ENCODE data around the gene DKK2. TPM values are rescaled to one million over a fixed set of nuclear protein-coding genes. Genes with fewer than 3 reads are reported as not detected.

The DKK2 gene
- polyA plus RNA-seq, 1 of the 3 experiments (the other 2 are of a cell fraction) = 53.1 TPM

DNA sequence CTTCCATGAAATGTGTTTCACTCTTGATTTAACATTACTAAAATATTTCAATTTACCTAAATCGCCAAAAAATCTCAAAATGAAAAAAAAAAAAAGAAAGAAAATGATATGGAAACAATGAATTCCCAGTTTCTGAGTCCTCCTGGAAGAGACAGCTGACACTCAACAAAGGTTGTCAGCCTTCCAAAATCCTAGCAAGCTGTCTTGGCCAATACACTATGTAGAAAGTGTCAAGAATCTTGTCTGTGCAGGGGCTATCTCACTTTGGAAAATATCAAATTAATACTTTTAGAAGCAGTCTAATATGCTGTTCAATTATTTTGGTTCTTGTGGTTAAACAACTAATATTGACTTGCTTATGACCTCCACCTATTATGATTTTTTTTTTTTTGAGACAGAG is 8.7 kb downstream of the DKK2 start (continued):
- TF ChIP-seq EP300 (IDR thresholded peaks at IDR 0.05; ENCODE audit: borderline replicate concordance in 1 of 2, low read depth in 1 of 2, low read length in 1 of 2) (no peak), NFIC (IDR thresholded peaks at IDR 0.05; ENCODE audit: borderline replicate concordance) (no peak), RXRA (IDR thresholded peaks at IDR 0.05; ENCODE audit: borderline replicate concordance, low read depth) (no peak), MXI1 (IDR thresholded peaks at IDR 0.05; ENCODE audit: low read depth, low read length) (no peak)

DNA sequence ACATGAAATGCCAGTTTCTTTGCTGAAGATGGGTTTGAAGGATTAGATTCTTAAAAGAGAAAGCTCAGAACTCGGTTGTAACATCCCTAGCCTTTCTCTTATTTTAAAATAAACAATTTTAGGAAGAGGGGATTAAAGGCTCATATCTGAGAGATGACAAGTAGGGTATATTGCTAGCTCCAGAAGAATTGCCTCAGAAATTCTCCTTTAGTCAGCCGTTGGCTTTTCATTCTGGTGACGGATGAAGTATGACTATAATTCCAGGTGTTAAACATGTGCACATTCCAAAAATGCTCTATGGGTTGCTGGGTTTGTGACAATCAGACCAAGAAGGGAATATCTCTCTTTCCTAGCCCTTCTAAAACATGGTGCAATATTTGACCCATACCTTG is 17.8 kb downstream of the DKK2 start:
- Histone ChIP-seq H2AFZ (ENCODE audit: low read depth) (no peak overlapping the region), H3K27me3 (ENCODE audit: insufficient read depth) (no peaks in the 10 kb centered on the region), H3K36me3 (replicated peaks in 1 of 2; ENCODE audit: control insufficient read depth in 1 of 2, insufficient read depth in 2 of 2, low read length in 1 of 2) (peaks cover 0 to 5% of the 10 kb centered on the region in 2 experiments), H3K27ac (ENCODE audit: low read depth in 2 of 2, low read length in 1 of 2) (no peak overlapping the region), H3K9ac (no peak overlapping the region), H3K4me3 (ENCODE audit: low read depth in 2 of 2, low read length in 1 of 2) (no peak overlapping the region), H3K79me2 (ENCODE audit: insufficient read depth) (no peaks in the 10 kb centered on the region), H3K4me2 (no peak overlapping the region), H4K20me1 (ENCODE audit: insufficient read depth) (no peaks in the 10 kb centered on the region), H3K9me3 (no peaks in the 10 kb centered on the region), H3F3A (replicated peaks; ENCODE audit: insufficient read depth) (no peaks in the 10 kb centered on the region), H3K9me2 (no peaks in the 10 kb centered on the region), H3K4me1 (ENCODE audit: control insufficient read depth in 1 of 2, insufficient read depth in 2 of 2, low read depth in 1 of 2, low read length in 1 of 2) (no peaks in the 10 kb centered on the region; a peak in 1 of 4 replicates)
- CTCF ChIA-PET = interaction anchor here (4.5 kb wide), 1 partner anchor 15 kb away, joined by 22 read pairs; no protein-coding TSS in a partner anchor
- WGBS (ENCODE audit: low lambda C conversion rate) = 78% methylated on average over 3 of the region's 3 CpGs
- no peak for DNase-seq
- POLR2A ChIA-PET = interaction anchor here (0.8 kb wide), 1 partner anchor 11 kb away, joined by 3 read pairs; no protein-coding TSS in a partner anchor
- TF ChIP-seq, protein P1, sequence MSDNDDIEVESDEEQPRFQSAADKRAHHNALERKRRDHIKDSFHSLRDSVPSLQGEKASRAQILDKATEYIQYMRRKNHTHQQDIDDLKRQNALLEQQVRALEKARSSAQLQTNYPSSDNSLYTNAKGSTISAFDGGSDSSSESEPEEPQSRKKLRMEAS (IDR thresholded peaks at IDR 0.05; ENCODE audit: low read depth) = no peak
- TF ChIP-seq TCF12 (IDR thresholded peaks at IDR 0.05) (no peak), SIN3A (IDR thresholded peaks at IDR 0.05; ENCODE audit: borderline replicate concordance, low read depth, low read length) (no peak), ELF1 (IDR thresholded peaks at IDR 0.05) (no peak), RAD21 (IDR thresholded peaks at IDR 0.05; ENCODE audit: low read length) (no peak), EP300 (IDR thresholded peaks at IDR 0.05; ENCODE audit: borderline replicate concordance in 1 of 2, low read depth in 1 of 2, low read length in 1 of 2) (no peak), GATA2 (CRISPR knock-in tag; IDR thresholded peaks at IDR 0.05) (no peak), MEF2A (IDR thresholded peaks at IDR 0.05; ENCODE audit: borderline replicate concordance, low read depth) (no peak), FOSL2 (IDR thresholded peaks at IDR 0.05; ENCODE audit: borderline replicate concordance, low read depth) (no peak), GABPA (IDR thresholded peaks at IDR 0.05; ENCODE audit: low read depth) (no peak), POLR2AphosphoS5 (IDR thresholded peaks at IDR 0.05; ENCODE audit: low read depth, low read length) (no peak), NFIC (IDR thresholded peaks at IDR 0.05; ENCODE audit: borderline replicate concordance) (no peak), TAF1 (IDR thresholded peaks at IDR 0.05; ENCODE audit: borderline replicate concordance, low read depth, low read length) (no peak)
- TF ChIP-seq, protein P2, sequence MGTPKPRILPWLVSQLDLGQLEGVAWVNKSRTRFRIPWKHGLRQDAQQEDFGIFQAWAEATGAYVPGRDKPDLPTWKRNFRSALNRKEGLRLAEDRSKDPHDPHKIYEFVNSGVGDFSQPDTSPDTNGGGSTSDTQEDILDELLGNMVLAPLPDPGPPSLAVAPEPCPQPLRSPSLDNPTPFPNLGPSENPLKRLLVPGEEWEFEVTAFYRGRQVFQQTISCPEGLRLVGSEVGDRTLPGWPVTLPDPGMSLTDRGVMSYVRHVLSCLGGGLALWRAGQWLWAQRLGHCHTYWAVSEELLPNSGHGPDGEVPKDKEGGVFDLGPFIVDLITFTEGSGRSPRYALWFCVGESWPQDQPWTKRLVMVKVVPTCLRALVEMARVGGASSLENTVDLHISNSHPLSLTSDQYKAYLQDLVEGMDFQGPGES (IDR thresholded peaks at IDR 0.05; ENCODE audit: low read depth, low read length) = no peak
- TF ChIP-seq, protein P3, sequence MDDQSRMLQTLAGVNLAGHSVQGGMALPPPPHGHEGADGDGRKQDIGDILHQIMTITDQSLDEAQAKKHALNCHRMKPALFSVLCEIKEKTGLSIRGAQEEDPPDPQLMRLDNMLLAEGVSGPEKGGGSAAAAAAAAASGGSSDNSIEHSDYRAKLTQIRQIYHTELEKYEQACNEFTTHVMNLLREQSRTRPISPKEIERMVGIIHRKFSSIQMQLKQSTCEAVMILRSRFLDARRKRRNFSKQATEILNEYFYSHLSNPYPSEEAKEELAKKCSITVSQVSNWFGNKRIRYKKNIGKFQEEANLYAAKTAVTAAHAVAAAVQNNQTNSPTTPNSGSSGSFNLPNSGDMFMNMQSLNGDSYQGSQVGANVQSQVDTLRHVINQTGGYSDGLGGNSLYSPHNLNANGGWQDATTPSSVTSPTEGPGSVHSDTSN (IDR thresholded peaks at IDR 0.05) = no peak
- TF ChIP-seq, protein P4, sequence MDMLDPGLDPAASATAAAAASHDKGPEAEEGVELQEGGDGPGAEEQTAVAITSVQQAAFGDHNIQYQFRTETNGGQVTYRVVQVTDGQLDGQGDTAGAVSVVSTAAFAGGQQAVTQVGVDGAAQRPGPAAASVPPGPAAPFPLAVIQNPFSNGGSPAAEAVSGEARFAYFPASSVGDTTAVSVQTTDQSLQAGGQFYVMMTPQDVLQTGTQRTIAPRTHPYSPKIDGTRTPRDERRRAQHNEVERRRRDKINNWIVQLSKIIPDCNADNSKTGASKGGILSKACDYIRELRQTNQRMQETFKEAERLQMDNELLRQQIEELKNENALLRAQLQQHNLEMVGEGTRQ (IDR thresholded peaks at IDR 0.05; ENCODE audit: borderline replicate concordance, low read depth, low read length) = no peak
- TF ChIP-seq, protein P5, sequence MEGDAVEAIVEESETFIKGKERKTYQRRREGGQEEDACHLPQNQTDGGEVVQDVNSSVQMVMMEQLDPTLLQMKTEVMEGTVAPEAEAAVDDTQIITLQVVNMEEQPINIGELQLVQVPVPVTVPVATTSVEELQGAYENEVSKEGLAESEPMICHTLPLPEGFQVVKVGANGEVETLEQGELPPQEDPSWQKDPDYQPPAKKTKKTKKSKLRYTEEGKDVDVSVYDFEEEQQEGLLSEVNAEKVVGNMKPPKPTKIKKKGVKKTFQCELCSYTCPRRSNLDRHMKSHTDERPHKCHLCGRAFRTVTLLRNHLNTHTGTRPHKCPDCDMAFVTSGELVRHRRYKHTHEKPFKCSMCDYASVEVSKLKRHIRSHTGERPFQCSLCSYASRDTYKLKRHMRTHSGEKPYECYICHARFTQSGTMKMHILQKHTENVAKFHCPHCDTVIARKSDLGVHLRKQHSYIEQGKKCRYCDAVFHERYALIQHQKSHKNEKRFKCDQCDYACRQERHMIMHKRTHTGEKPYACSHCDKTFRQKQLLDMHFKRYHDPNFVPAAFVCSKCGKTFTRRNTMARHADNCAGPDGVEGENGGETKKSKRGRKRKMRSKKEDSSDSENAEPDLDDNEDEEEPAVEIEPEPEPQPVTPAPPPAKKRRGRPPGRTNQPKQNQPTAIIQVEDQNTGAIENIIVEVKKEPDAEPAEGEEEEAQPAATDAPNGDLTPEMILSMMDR (IDR thresholded peaks at IDR 0.05) = no peak
